HG03045 (cell line): ENCODE measurements around the gene HNRNPM.

Experiments
- ATAC-seq: cut with Tn5 transposase; IDR thresholded peaks from one replicate; pipeline ENCODE4 v1.9.1; 2021; ENCODE audit warnings: mild to moderate bottlenecking, moderate library complexity; ENCODE audit not compliant: unreplicated experiment

The HNRNPM gene

DNA sequence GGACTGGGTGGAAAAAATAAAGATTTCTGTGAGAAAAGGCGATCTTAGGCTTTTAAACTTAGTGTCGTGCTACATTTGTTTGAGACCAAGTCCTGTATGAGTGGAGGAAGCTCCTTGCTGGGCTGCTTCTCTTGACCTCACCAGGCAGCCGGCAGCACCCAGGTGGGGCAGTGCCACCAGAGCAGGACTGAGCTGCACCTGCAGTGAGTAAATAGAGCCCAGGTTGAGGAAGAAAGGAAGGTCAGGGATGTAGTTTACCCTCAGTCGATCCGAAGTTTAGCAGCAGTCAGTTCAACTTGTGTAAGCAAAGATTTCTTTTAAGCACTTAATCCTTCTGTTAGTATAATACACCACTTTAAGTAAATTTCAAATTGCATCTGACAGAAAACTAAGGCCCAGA lies 13.6 kb downstream of the HNRNPM start:
- no peak for ATAC-seq

DNA sequence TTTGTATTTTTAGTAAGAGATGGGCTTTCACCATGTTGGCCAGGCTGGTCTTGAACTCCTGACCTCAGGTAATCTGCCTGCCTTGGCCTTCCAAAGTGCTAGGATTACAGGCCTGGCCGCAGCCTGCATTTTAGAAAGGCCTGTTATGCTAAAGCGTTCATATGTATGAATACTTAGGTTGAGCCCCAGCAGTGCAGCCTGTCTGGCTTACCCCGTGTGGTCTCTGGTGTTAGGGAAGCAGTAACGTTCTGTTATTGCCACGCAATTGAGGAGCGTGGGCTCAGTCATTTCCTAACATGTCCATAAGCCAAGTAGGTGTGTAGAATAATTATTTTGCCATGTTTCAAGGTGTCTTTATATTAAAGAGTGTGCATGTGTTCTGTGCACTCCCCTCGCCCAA lies 14.3 kb downstream of the HNRNPM start:
- ATAC-seq, result no peak

DNA sequence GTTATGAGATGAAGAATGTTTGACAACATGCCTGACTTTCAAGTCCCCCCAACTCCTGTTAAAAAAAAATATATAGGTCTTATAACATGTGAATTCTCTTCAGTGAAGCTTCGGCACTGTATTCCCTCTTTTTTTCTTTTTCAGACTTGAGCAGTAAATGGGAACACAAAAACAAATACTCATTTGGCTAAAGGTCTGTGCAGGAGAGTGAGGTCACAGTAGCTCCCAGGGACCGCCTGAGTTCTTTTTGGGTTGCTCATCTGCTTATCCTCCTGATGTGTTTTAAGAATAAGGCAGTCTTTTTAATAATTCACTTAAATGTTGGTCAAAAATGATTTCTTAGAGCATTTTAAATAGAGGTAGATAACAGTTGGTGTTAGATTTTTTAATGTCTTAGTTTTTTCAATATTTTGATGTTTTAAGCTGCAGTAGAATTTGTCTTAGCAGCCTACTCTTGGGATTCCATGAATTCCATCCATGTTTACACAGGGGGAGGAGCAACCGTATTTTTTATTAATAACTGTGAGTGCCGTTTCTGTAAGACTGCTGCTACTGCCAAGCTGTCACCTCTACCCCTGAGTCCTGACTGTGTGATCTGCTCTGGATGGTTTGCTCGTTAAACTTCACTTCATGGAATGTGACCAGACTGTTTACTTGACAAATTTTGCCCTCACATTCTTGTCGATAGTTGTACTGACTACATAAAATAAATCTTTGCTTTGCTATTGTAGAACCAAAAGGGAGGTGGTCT lies 14.9 kb downstream of the HNRNPM start:
- no peak for ATAC-seq

DNA sequence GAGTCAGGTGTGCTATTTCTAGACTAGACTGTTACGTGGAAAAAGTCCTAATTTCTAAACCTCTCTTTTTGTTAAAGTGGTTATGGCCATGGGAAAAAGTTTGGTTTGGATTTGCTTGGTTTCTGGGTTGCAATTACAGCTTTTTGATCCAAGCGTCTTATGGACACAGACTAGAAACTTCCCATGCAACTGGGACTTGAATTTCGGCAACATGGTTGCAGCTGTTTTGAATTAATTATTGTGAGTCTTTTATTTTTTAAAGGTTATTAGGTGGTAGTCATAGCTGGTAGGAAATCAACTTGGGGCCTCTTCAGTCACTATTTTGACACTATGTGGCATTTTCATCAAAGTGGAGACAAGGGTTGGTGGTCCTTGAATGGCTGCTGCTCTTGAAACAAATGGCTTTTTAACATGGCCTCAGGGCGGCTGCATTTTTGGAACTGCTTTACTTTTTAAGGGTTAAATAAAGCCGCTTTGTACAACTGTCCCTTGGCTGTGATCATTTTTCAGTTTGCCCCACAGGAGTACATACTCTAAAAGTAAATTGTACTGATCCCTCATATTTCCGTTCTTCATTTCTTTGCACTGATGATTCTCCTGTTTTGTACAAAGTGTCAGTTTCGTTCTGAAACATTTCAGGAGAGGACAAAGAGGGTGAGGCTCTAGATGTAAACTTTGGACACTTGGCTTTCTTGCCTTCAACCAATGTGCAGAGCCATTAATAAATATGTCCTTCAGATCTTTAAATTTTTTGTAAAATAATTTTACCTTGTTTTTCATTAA lies 15.9 kb downstream of the HNRNPM start:
- ATAC-seq, result no peak

DNA sequence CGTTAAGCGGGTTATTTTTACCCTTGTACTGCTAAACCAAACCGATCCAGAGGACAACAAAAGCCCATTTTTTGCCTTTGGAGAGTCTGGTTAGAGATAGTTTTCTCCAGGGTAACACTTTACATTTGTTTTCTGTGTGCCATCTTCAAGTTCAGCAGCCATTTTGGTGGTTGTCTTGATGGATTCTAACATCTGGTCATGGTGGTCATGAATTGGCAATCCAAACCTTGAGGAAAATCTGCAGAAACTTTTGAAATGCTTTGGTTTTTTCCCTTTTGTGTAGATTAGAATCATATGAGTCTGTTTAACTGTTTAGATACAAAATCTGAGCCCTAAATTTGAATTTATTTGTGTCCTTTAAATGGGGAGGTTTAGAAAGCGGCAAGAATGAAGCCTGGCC lies 16.6 kb downstream of the HNRNPM start:
- no peak for ATAC-seq

DNA sequence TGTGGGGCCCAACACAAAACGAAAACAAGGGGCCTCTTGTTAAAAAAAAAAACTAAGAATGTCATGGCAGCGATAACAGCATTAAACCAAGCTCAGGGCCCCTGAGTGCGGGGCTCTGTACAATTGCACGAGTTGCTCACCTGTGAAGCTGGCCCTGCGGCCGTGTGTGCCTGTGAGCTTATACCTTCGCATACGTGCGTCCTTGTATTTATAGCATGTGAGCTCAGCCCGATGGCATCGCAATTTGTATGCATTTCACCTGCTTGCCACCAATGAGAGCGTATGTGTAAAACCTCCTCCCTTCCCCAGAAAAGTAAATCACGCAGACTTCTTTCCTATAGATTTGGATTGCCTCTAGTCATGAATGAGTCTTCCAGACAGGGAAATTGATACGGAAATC lies 17.1 kb downstream of the HNRNPM start:
- ATAC-seq, result no peak

DNA sequence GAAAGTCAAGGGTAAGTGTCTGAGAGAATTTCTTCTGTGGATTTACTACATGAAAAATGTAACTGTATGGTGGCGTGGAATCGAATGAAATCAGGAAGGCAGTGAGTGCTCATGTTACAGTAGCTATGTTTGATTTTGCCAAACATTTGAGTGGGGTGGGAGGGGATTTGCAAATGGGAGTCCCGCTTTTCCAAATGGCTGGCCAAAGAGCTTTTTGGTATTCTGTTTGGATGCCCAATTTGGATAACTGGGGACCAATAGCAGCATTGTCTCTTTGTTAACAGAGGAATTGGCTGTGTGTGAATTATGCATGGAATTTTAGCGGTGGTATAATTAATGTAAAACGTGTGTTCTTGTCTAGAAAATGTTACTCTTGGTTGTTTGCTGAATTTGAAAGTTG lies 17.8 kb downstream of the HNRNPM start:
- no peak for ATAC-seq

DNA sequence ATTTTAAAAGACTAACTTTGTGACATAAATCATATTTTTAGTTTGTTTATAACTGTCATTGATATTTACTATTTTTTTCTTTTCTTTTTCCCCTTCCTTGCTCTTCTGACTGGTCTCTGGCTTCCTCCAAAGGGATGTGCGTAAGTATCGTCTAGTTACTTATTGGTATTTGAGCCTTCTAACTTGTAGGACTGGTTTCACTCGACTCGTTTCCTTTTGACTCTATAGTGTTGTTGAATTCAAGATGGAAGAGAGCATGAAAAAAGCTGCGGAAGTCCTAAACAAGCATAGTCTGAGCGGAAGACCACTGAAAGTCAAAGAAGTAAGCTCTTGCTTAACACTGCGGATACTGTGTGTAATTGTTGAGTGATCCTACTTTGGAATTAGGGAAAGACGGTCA lies 18.6 kb downstream of the HNRNPM start:
- ATAC-seq, result no peak

DNA sequence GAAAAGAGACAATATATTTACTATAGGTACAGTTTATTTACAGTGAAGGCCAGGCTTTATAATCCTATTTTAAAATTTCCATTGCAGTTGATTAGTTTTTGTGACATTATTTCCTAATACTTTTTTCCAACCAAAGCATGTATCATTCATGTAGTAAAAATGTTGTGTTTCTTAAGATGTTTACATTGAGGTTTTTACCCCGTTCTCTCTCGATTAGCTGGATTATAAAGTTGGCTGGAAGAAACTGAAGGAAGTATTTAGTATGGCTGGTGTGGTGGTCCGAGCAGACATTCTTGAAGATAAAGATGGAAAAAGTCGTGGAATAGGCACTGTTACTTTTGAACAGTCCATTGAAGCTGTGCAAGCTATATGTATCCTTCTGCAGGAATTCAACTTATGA lies 21.2 kb downstream of the HNRNPM start:
- no peak for ATAC-seq

DNA sequence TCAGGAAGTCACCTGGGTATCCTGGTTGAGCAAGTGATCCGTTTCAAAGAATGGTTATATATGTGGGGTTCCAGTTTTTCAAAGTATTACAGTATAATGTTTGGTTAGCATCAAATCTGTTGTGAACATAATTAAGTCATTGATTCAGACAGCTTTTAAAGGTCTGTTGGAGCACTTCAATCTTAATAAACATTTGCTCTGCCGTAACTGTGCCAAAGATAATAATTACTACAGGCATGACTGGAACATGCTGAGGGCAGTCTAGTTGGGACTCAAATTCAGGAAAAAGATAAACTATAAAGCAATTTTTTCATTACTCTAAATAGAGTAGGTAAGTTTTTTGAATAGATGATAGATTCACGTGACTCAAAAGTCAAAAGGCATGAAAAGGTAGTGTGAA lies 23.3 kb downstream of the HNRNPM start:
- ATAC-seq, result no peak

DNA sequence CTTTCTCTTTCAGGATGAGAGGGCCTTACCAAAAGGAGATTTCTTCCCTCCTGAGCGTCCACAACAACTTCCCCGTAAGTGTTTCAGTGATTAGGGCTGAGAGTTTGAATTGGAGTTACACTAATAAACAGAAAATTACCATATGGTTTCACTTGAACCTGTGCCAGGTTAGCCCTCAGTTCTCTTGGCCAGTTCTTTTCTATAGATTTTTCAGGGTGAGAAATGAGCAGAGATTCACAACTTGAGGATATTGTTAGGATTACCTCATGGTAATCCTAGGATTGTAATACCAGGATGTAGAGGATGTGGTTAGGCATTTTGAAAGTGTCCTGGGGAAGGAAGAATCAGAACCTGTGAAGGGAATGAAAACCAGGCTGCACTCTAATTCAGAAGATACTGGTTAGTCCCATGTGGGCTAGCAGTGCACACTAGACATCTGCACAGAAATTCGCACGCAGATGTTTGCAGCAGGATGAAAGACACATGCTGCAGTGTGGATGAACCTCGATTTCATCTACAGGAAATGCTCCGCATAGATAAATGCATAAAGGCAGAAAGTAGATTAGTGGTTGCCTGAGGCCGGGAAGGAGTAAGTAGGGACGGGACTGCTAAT lies 24.1 kb downstream of the HNRNPM start:
- no peak for ATAC-seq

DNA sequence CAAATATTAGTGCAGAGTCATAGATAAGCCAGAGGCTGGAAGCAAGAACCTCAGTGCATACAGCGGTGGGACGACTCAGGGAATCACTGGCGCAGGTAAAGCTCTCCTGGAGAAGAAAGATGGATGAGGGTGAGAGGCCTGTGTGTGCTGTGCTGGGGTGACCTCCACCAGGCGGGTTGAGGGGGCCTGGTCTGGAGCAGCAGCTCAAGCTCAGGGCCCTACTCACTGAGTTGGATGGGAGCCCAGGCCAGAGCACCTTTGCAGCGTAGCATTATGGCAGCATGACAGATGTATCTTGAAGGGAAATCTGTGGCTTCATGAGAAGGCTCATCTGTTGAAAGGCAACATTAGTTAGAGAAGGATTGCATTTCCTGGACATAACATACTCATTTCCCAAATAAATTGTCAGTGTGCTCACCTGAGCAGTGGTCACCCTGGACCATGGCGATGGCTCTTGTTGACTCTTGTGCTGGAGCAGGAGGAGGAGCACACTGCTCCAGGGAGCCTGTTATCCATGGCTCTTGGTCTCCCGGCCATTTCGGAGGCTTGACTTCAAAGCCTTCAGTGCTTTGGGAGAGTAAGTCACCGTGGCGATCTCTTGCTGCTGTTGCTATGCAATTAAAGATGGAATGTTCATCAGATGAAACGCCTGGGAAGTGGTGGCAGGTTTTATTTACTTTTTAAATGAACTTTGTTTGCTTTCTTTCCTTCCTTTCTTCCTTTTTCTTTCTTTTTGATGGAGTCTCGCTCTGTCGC lies 25.0 kb downstream of the HNRNPM start:
- no peak for ATAC-seq

DNA sequence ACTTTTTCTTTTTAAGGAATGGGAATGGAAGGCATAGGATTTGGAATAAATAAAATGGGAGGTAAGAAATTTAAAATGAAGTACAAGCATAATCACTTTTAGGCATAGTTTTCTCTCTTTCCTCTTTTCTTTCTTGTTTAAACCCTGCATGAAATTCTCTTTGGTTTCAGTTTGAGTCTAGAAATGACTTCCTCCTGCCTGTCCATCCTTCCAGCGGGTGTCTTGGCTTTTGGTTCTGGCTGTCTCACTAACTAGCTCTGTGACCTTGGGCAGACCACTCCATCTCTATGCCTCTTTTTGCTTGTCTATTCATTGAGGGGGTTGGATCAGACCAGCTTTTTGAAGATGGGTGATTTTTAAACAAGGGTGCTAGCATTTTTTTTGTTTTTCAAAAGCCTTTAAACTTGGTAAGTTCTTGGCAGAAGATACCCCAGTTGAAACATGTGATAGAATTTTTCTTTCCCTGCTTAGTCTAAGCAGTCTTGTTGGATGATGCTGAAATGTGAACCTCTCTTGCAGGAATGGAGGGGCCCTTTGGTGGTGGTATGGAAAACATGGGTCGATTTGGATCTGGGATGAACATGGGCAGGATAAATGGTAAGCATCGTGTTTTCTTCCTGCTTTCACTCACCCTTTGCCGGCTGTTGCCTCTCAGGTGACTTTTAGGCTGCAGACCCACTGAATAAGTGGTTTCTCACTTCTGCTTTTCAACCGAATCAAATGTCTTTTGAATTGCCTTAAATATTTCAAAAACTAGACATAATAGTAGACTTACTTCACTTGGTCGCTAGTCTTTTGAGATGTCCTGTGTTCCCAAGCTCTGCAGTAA lies 29.1 kb downstream of the HNRNPM start:
- no peak for ATAC-seq

DNA sequence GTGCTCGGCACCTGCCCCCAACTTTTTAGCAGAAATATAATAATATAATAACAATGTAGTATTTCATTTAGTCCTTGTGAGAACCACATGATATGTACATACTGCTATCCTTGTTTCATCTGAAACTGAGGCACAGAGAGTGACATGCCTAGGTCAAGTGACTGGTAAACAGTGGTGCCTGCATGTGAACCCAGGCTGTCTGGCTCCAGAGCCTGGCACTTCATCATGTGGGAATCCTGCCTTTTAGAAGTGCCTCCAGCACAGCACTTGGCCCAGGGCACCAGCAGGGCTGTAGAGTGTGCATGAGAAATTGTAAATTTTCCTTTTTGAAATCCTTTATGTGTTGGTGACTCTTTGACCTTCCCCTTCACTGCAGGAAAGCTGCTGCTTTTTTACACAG lies 30.2 kb downstream of the HNRNPM start:
- no peak for ATAC-seq

DNA sequence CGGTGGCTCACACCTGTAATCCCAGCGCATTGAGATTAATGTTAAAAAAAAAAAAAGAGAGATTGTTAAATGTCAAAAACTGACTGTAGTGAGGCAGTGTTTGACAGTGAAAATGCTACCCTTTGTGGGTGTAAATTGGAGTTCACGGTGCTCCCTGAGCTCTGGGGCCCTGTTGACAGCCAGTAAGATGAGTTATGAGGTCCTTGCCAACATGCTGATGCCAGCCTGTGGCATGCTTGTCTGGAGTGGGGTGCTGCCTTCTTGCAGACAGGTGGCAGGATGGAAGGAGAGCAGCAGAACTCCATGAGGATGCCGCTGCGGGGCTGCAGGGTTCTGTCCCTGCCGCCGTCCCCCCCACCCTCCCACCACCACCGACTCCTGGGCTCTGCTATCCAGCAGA lies 31.7 kb downstream of the HNRNPM start:
- no peak for ATAC-seq

DNA sequence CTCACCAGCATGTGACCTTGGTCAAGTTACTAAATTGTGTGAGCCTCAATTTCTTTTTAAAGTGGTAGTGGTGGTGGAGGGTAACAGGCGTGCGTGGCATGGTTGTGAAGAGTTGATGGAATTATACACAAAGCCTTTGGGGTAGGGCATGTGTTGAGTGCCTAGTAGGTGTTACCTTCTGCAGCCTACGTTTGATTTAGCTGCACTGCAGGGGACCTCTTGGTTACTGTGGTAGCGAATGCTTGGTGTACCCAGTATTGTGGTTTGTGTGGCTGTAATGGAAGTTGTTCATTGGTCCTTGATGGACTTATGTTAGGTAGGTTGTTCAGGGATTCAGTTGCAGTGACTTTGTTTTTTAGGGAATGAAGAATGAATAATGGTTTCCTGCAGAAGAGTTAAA lies 33.1 kb downstream of the HNRNPM start:
- ATAC-seq, result no peak

DNA sequence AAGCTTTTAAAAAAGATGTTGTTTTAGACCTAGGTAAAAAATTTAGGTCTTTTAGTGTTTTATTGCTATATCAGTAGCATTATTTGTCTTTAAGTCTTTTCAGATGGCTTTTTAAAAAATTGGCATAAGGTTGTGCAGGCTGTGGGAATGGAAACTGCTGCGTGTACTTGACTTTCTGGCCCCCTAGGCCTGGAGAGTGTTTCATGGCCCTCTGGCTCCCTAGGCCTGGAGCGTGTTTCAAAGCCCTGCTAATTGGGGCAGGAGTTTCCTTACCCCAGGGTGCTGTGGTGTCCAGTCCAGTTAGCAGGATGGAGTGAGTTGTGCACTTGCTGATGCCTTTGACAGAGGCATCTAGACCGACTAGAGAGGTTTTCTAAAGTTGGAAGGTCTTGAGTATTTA lies 33.8 kb downstream of the HNRNPM start:
- ATAC-seq, result no peak

DNA sequence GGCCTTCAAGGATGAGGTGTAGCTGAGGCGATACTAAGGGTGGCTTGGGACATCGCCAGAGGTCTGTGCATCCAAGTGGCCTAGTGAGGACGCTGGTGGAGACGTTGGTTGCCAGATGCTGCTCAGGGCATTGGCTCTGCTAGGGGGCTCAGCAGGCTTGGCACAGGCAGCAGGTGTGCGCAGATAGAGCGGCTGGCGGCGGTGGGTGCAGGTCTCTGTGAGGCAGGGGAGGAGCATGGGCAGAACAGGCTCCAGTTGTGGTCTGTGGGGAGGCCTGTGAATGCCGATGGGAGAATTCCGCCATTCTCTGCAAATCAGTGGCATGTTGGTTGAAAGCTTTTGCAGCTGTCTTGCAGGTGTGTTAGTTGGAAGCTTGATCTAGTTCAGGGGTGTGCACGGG lies 36.4 kb downstream of the HNRNPM start:
- no peak for ATAC-seq

DNA sequence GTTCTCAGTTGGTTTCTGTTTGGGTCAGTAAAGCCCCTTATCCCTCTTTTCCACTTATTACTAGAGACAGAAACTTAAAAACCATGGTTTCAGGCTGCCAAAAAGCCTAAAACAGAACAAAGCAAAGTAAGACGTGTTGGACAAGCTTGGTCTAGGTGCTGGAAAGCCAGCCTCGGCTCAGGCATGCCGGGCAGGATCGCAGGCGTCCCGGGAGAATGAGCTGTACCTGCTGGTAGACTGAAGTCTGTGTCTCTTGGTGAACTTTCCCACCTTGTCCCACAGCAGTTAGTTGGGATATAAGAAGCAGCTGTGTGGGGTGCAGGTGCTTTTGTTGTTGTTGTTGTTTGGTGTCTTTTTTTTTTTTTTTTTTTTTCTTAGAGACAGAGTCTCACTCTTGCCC lies 36.8 kb downstream of the HNRNPM start:
- ATAC-seq, result no peak

DNA sequence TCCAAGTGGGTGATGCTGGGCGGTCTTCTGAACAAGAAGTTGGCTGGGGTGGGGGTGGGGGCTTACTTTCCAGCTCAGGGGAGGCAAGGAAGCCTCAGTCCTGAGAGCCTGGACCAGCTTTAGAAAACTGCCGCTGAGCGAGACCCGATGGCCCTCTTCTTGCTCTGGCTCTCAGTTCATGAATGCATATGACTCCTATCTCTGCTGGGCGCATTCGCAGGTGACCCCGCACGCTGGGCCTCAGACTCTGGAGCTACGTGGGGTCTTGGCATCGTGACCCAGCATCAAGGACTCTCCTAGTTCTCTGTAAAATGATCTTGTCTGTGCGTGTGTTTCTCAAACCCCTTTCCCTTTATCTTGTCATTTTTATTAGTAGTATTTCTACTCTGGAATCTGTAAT lies 37.9 kb downstream of the HNRNPM start:
- ATAC-seq, result no peak

DNA sequence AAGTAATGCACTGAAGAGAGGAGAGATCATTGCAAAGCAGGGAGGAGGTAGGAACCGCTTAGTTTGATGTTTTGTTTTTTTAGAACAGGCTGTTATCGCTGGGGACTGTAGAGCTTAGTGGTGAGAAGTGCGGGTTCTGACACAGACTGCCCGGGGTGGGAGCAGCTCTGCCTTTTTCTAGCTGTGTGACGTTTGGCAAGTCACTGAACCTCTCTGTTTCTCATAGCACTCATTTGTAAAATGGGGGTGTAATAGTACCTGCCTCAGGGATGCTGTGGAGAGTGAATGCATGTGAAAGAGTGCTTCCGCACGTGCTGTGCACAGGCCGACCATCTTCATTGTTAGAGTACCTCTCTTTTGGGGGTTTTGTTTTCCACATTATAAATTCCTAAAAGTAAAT lies 38.4 kb downstream of the HNRNPM start:
- no peak for ATAC-seq
